ENCODE results near the gene TRPT1.
"Not testable (repeated sequence)": the region's sequence is repeated elsewhere in the genome, so short reads cannot be mapped to it uniquely, and the experiment has no call there.

Gene TRPT1

DNA sequence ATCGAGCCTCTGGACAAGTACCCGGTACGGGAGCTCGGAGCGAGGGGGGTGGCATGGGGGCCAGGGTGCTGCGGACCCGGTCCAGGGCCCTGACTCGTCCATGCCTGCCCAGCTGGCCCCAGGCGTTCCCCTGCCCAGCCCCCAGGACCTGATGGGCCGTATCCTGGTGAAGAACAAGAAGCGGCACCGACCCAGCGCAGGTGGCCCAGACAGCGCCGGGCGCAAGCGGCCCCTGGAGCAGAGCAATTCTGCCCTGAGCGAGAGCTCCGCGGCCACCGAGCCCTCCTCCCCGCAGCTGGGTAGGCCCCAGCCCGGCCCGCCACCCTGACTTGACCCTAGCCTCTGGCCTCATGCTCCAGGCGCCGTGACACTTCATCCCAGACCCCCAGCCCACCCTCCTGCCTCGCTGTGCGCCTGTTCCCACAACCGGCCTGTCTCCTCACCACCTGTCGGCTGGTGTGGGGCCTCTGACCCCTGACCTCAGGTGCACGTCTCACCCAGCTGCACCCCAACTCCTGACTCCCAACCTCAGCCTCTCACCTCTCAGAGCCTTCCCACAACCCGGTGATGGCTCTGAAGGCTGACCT lies 33.1 kb upstream of the TRPT1 start:
- DNase-seq (ENCODE audit: low spot score): no peak

- no peak for DNase-seq (ENCODE audit: low spot score)
Observed at GRCh38 chr11:64258356-64258755, 32.4 kb upstream of the TRPT1 start.

DNA sequence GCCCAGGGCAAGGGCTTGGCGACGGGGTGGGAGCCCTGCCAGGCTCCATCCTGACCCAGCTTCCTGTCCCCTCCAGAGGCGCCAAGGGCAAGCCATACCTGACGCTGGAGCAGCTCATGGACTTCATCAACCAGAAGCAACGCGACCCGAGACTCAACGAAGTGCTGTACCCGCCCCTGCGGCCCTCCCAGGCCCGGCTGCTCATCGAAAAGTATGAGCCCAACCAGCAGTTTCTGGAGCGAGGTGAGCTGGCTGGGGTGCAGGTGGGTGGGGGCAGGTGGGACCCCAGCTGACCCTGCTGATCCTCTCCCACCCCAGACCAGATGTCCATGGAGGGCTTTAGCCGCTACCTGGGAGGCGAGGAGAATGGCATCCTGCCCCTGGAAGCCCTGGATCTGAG lies 30.3 kb upstream of the TRPT1 start:
- DNase-seq (ENCODE audit: low spot score): no peak

DNA sequence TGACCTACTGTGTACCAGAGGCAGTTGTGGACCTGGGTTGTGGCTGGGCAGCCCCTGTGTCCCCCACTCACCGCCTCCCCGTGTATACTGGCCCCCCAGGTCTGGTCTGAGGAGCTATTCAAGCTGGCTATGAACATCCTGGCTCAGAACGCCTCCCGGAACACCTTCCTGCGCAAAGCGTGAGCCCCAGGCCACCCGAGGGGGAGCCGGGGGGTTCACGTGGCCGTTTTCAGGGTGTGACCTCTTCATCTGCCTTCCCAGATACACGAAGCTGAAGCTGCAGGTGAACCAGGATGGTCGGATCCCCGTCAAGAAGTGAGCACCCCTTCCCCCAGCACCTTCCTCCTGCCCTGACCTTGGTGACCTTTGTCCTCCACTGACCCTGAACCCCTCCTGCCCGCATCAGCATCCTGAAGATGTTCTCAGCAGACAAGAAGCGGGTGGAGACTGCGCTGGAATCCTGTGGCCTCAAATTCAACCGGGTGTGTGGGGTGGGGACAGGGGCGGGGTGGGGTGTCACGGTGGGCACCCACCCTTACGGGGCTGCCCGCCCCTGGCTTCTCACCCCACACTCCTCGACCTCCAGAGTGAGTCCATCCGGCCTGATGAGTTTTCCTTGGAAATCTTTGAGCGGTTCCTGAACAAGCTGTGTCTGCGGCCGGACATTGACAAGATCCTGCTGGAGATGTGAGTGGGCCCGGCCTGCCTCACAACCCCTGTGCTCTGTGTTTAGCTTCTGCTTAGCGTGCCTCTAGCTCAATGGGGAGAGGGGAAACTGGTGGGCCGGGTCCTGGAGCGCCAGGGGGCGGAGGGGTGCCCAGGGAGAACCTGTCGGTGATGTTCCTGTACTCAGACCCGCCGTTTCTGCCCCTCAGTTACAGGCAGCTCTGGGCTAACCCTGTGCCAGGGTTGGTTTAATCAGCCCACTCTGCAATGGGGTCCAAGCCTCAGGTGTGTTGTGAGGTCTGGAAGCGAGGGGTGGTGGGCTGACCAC lies 29.4 kb upstream of the TRPT1 start:
- DNase-seq (ENCODE audit: low spot score): no peak

- DNase-seq (ENCODE audit: low spot score): no peak
Observed at GRCh38 chr11:64254326-64254725, 28.3 kb upstream of the TRPT1 start.

- DNase-seq (ENCODE audit: low spot score): no peak
Observed at GRCh38 chr11:64253481-64253880, 27.5 kb upstream of the TRPT1 start.

DNA sequence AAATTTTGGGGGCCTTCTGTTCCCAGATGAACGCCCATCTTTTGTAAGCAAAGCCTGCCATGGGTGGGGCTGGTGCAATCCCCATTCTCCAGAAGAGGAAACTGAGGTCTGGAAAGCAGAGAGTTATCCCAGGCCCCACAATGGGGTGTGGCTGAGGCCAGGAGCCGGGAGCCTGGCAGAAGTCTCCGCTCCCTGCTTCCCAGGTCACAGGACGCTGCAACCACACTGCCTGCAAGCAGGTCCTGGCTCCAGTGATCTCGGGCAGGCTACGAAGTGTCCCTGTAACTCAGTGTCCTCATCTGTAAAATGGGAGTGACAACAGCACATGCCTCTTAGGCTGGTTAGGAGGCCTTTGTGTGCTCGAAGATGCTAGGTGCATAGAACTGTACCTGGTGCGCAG lies 27.1 kb upstream of the TRPT1 start:
- DNase-seq (ENCODE audit: low spot score): no peak

DNA sequence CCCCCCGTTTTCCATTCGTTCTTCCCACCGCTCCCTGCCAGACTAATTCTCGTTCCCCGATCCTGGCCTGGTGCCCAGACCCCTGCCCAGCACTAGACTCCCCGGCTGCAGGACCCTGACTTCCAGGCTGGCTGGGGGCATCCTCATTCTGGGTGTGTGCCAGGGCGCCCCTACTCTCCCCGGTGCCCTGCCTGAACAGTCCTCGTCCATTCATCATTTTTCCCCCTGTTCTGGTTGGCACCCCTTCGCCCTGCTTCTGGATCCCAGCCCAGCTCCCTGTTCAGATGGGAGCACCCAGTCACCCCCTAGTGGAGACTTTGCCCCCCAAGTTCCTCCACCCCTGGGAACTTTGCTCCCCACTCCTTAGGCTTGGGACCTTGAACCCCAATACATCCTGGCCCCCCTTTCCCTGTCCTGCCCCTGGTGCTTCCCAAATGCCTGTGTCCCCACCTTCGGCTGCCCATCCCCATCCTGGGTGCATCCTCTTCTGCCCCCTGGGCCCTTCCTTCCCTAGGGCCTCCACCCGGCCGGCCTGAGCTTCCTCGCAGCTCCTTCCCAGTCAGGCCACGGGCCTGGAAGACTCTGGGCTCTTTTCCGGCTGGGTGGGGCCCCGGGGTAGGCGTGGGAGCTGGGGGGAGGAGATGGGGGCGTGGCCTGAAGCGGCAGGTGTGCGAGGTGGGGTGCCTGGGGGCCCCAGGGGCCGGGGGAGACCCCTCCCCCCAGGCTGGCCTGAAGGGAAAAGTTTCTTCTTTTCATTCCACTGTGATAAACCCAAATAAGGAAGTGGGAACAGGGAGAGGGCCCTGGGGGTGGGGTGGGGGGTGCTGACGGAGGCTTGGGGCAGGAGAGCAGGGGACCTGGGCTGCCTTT lies 26.3 kb upstream of the TRPT1 start:
- no peak for DNase-seq (ENCODE audit: low spot score)

DNA sequence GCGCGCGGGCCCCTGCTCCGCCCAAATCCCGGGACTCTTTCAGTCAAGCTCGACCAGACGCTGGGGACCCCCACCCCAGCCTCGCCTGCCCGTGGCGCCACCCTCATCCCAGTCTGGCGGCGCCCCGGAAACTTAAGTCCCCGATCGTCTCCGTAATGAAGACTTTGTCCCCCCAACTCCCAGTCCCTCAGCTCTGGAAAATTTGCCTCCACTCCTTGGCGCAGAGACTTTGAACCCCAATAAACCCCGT lies 25.7 kb upstream of the TRPT1 start:
- no peak for DNase-seq (ENCODE audit: low spot score)

DNA sequence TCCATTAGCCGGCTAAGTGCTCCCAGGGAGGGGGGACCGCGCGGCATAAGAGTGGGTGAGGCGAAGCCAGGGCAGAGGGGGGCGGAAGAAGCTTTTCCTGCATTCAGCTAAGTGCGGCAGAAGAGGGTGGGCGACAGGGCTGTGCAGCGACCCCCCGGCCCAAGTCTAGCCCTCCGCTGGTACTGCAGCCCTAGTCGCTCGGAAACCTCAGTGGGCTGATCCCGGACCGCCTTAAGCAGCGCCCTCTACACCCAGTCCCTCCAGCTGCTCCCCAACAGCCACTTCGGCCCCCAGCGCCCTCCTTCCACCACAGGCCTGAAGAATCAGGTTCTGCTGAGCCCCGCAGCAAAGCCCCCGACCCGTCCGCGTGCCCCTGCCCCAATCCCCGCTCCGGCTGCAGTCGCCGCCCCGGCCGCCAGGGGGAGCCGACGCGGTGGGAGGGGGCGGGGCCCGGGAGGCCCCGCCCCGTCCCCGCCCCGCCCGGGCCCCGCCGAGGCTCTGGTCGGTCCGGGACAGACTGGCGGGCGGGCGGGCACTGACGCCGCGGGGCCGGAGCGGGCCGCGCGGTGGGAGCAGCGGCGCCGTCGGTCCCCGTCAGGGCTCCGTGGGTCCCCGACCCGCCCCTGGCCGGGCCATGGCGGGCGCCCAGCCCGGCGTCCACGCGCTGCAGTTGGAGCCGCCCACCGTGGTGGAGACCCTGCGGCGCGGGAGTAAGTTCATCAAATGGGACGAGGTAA lies 25.2 kb upstream of the TRPT1 start, which contains the start of gene PLCB3:
Gene PLCB3 (plus strand): TSS at position 515 of the 737 bp plus-strand sequence. CDS start 120 bp downstream, at position 635.
- peak; percentile 72 for DNase-seq (ENCODE audit: low spot score)

DNA sequence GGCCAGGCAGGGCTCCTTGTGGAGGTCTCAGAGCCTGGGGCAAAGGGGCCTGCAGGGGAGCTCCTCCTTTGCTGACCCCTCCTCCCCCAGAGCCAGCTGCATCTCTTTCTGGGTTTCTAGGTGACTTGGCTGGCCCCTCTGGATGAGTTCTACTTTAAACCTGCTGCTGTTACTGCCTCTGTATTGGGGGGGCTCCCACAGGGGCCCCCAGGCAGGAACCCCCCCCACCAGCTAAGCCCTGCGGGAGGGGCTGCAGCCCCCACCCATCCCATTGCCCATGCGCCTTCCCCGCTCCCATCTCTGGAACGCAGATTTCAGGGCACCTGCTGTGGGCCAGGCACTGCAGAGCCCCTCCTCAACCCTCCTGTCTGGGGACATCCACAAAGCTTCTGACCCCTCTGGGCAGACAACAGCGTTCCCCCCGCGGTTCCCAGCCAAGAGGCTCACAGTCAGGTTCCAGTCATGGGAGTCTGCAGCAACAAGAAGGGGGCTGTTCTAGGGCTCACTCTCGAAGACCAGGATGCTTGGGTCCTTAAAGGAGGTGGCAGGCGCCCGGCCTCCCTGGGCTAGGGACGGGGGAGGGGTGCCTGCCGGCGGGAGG lies 24.5 kb upstream of the TRPT1 start:
- peak; percentile 54 for DNase-seq (ENCODE audit: low spot score)

DNA sequence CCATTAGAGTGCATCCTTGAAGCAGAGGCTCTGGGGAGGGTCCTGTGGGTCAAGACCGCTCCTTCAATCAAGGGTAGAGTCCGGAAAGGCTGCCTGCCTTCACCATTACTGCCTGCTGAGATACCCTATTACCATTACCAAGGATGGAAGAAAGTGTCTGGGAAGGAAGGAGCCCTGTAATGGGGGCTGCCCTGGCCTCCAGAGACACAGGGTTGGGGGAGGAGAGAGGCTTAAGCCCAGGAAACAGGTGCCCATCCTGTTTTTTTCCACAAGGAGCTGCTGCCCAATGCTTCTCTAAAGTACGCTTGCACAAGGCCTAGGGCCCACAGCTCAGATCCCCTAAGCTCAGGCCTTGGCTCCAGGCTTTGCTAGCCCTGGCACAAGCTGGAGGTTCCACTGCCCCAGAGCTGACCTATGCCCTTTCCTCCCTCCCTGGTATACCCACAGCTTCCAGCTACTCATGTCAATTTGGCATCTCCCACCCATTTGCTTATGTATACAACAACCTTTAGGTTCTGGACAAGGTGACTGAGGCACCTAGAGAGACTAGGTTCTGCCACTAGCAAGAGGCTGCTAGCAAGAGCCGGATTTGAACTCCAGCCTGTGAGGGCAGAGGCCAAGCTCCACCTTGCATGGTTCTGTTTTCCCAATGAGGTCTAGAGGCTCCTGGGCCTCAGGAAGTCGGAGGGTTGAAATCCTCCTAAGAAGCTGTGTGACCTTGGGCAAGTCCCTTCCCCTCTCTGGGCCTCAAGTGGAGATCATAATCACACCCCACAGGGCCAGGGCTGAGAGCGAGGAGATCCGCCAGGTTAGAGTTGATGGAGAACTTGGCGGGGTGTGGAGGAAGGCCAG lies 23.8 kb upstream of the TRPT1 start:
- no peak for DNase-seq (ENCODE audit: low spot score)

GRCh38 chr11:64249038-64249437 lies 23.1 kb upstream of the TRPT1 start:
- no peak for DNase-seq (ENCODE audit: low spot score)

- no peak for DNase-seq (ENCODE audit: low spot score)
Observed at GRCh38 chr11:64248578-64248977, 22.6 kb upstream of the TRPT1 start.

- DNase-seq (ENCODE audit: low spot score): no peak
Observed at GRCh38 chr11:64247729-64248531, 21.9 kb upstream of the TRPT1 start.

- DNase-seq (ENCODE audit: low spot score): peak; percentile 86
Observed at GRCh38 chr11:64246871-64247728, 21.1 kb upstream of the TRPT1 start, which contains the start of gene PPP1R14B. PPP1R14B (minus strand) TSS chr11:64246943; CDS start chr11:64246673, 270 bp downstream.

GRCh38 chr11:64246621-64246870 lies 20.6 kb upstream of the TRPT1 start:
- DNase-seq (ENCODE audit: low spot score): not testable (repeated sequence)
